ENCODE measurements around the gene RPA1. TPM values are rescaled to one million over a fixed set of nuclear protein-coding genes. Genes with fewer than 3 reads are reported as not detected.

The RPA1 gene
- total RNA-seq, 4 donors from 2014 or later: 22.9 to 30.8 (median 29.2) TPM

- no peak for DNase-seq (ENCODE audit: extremely low spot score)
- peak overlapping the region; percentile 84 to 95 (median 94) for H3K4me3 ChIP-seq
- intact Hi-C loops (cut with DNase I): no loop called here
- H3K27ac ChIP-seq (replicated peaks in 1 of 4): peak overlapping the region; percentile 91 to 93 (median 92)
- H3K27me3 ChIP-seq: no peaks in the 10 kb centered on the region
- H3K36me3 ChIP-seq: peaks cover 0 to 34% (median 13%) of the 10 kb centered on the region in 4 donors
- 1% methylated on average over 11 of the region's 11 CpGs for WGBS
- H3K4me1 ChIP-seq: peaks cover 8 to 57% (median 39%) of the 10 kb centered on the region in 4 donors
- TF ChIP-seq EP300 (IDR thresholded peaks at IDR 0.05) (no peak), CTCF (IDR thresholded peaks at IDR 0.05) (no peak), POLR2A (IDR thresholded peaks at IDR 0.05; ENCODE audit: low read depth) (no peak), POLR2AphosphoS5 (IDR thresholded peaks at IDR 0.05) (no peak)
- H3K9me3 ChIP-seq: no peaks in the 10 kb centered on the region
Observed at GRCh38 chr17:1830288-1830687, 483 bp downstream of the RPA1 start.

- Histone ChIP-seq H3K9me3 (no peaks in the 10 kb centered on the region), H3K4me1 (peaks cover 0 to 46% (median 29%) of the 10 kb centered on the region in 4 donors), H3K4me3 (no peak overlapping the region), H3K27me3 (no peaks in the 10 kb centered on the region), H3K27ac (replicated peaks in 1 of 4) (no peak overlapping the region), H3K36me3 (peaks cover 0 to 21% (median 6%) of the 10 kb centered on the region in 4 donors)
- intact Hi-C loops (cut with DNase I): no loop called here
- TF ChIP-seq CTCF (IDR thresholded peaks at IDR 0.05): no peak
- no peak for TF ChIP-seq EP300 (IDR thresholded peaks at IDR 0.05)
- no peak for TF ChIP-seq POLR2A (IDR thresholded peaks at IDR 0.05; ENCODE audit: low read depth)
- TF ChIP-seq POLR2AphosphoS5 (IDR thresholded peaks at IDR 0.05): no peak
- WGBS: 79% methylated on average over 12 of the region's 12 CpGs
- DNase-seq (ENCODE audit: extremely low spot score): no peak
Observed at GRCh38 chr17:1834380-1835149, 4.8 kb downstream of the RPA1 start.

- Histone ChIP-seq H3K27ac (replicated peaks in 1 of 4) (no peak overlapping the region), H3K9me3 (no peaks in the 10 kb centered on the region), H3K27me3 (no peaks in the 10 kb centered on the region), H3K36me3 (peaks cover 8 to 39% (median 20%) of the 10 kb centered on the region in 4 donors), H3K4me1 (peaks cover 0 to 7% (median 0%) of the 10 kb centered on the region in 4 donors), H3K4me3 (no peak overlapping the region)
- WGBS: 88% methylated on average over 4 of the region's 4 CpGs
- intact Hi-C loops (cut with DNase I): no loop called here
- DNase-seq (ENCODE audit: extremely low spot score): no peak
- TF ChIP-seq POLR2AphosphoS5 (IDR thresholded peaks at IDR 0.05): no peak
- TF ChIP-seq EP300 (IDR thresholded peaks at IDR 0.05): no peak
- no peak for TF ChIP-seq CTCF (IDR thresholded peaks at IDR 0.05)
- TF ChIP-seq POLR2A (IDR thresholded peaks at IDR 0.05; ENCODE audit: low read depth): no peak
Observed at GRCh38 chr17:1839516-1839915, 9.7 kb downstream of the RPA1 start.

GRCh38 chr17:1843947-1844346 lies 14.1 kb downstream of the RPA1 start:
- peaks cover 0 to 10% (median 0%) of the 10 kb centered on the region in 4 donors for H3K4me1 ChIP-seq
- intact Hi-C loops (cut with DNase I): no loop called here
- TF ChIP-seq POLR2AphosphoS5 (IDR thresholded peaks at IDR 0.05) (no peak), CTCF (IDR thresholded peaks at IDR 0.05) (no peak), EP300 (IDR thresholded peaks at IDR 0.05) (no peak), POLR2A (IDR thresholded peaks at IDR 0.05; ENCODE audit: low read depth) (no peak)
- no peak overlapping the region for H3K4me3 ChIP-seq
- no peaks in the 10 kb centered on the region for H3K27me3 ChIP-seq
- DNase-seq (ENCODE audit: extremely low spot score): no peak
- H3K9me3 ChIP-seq: no peaks in the 10 kb centered on the region
- WGBS: 95% methylated on average over 9 of the region's 9 CpGs
- H3K27ac ChIP-seq (replicated peaks in 1 of 4): no peak overlapping the region
- H3K36me3 ChIP-seq: peaks cover 18 to 66% (median 54%) of the 10 kb centered on the region in 4 donors
